Measurements from ENCODE around the gene PITHD1.
"Not testable (repeated sequence)": the region's sequence is repeated elsewhere in the genome, so short reads cannot be mapped to it uniquely, and the experiment has no call there.

The PITHD1 gene

GRCh38 chr1:23799255-23799569 is 21.0 kb downstream of the PITHD1 start:
- no peak for DNase-seq (ENCODE audit: low spot score)

GRCh38 chr1:23799570-23800399 is 21.6 kb downstream of the PITHD1 start:
- DNase-seq (ENCODE audit: low spot score), result peak; percentile 70

GRCh38 chr1:23800400-23801337 is 22.5 kb downstream of the PITHD1 start, which contains the start of gene GALE:
Gene GALE (minus strand): TSS chr1:23800754. CDS start chr1:23799007, 1,747 bp downstream.
- peak; percentile 94 for DNase-seq (ENCODE audit: low spot score)

- no peak for DNase-seq (ENCODE audit: low spot score)
Measured at GRCh38 chr1:23801338-23801748, 23.1 kb downstream of the PITHD1 start.

GRCh38 chr1:23801876-23802275 is 23.7 kb downstream of the PITHD1 start:
- no peak for DNase-seq (ENCODE audit: low spot score)

- not testable (repeated sequence) for DNase-seq (ENCODE audit: low spot score)
Measured at GRCh38 chr1:23802809-23803342, 24.7 kb downstream of the PITHD1 start.

- no peak for DNase-seq (ENCODE audit: low spot score)
Measured at GRCh38 chr1:23803674-23804073, 25.5 kb downstream of the PITHD1 start.

- no peak for DNase-seq (ENCODE audit: low spot score)
Measured at GRCh38 chr1:23804183-23804835, 26.1 kb downstream of the PITHD1 start.

- no peak for DNase-seq (ENCODE audit: low spot score)
Measured at GRCh38 chr1:23805025-23805424, 26.8 kb downstream of the PITHD1 start.

- no peak for DNase-seq (ENCODE audit: low spot score)
Measured at GRCh38 chr1:23806280-23806679, 28.1 kb downstream of the PITHD1 start.

- no peak for DNase-seq (ENCODE audit: low spot score)
Measured at GRCh38 chr1:23807453-23807852, 29.2 kb downstream of the PITHD1 start.

GRCh38 chr1:23809751-23810171 is 31.5 kb downstream of the PITHD1 start:
- peak; percentile 81 for DNase-seq (ENCODE audit: low spot score)

GRCh38 chr1:23810818-23811540 is 32.8 kb downstream of the PITHD1 start:
- no peak for DNase-seq (ENCODE audit: low spot score)

GRCh38 chr1:23814016-23814415 is 35.8 kb downstream of the PITHD1 start:
- DNase-seq (ENCODE audit: low spot score), result no peak

GRCh38 chr1:23816361-23816760 is 38.1 kb downstream of the PITHD1 start:
- DNase-seq (ENCODE audit: low spot score), result no peak

- no peak for DNase-seq (ENCODE audit: low spot score)
Measured at GRCh38 chr1:23816906-23817305, 38.7 kb downstream of the PITHD1 start.

- no peak for DNase-seq (ENCODE audit: low spot score)
Measured at GRCh38 chr1:23817633-23818032, 39.4 kb downstream of the PITHD1 start.

GRCh38 chr1:23823767-23824166 is 45.5 kb downstream of the PITHD1 start:
- DNase-seq (ENCODE audit: low spot score), result no peak

- peak; percentile 10 for DNase-seq (ENCODE audit: low spot score)
Measured at GRCh38 chr1:23824711-23825075, 46.5 kb downstream of the PITHD1 start.

GRCh38 chr1:23825076-23825761 is 47.0 kb downstream of the PITHD1 start, which contains the start of gene HMGCL:
Gene HMGCL (minus strand): TSS chr1:23825429. CDS start chr1:23825415, 14 bp downstream.
- DNase-seq (ENCODE audit: low spot score), result peak; percentile 91
